Epithelial cell of esophagus (primary cell): Measurements from ENCODE around the gene ATP8B2.
A peak's percentile ranks its signal among the peaks of the same experiment; 100 is the strongest.

Experiments
- DNase-seq: peaks from one replicate; pipeline ENCODE4 v3.0.0; 2010; ENCODE audit warnings: low read depth
- H3K4me3 ChIP-seq: 2 replicates; pipeline ENCODE4 v1.5.1; 2011; ENCODE audit warnings: mild to moderate bottlenecking, low read length, control low read depth
- CTCF ChIP-seq: IDR thresholded peaks from 2 replicates; pipeline ENCODE4 v1.5.1; 2011; ENCODE audit warnings: low read depth, mild to moderate bottlenecking, low read length, control low read depth, inconsistent platforms; ENCODE audit not compliant: insufficient read depth; ENCODE audit errors: missing control alignments

The ATP8B2 gene

GRCh38 chr1:154346276-154346917 lies 21.1 kb downstream of the ATP8B2 start:
- no peak overlapping the region for H3K4me3 ChIP-seq
- no peak for DNase-seq
- no peak for TF ChIP-seq CTCF

- no peak for DNase-seq
- no peak for TF ChIP-seq CTCF
- H3K4me3 ChIP-seq = no peak overlapping the region
Observed at GRCh38 chr1:154347961-154348360, 22.6 kb downstream of the ATP8B2 start.

GRCh38 chr1:154348429-154349076 lies 23.2 kb downstream of the ATP8B2 start:
- DNase-seq = no peak
- no peak overlapping the region for H3K4me3 ChIP-seq
- TF ChIP-seq CTCF = peak; percentile 3

- TF ChIP-seq CTCF = no peak
- DNase-seq = no peak
- no peak overlapping the region for H3K4me3 ChIP-seq
Observed at GRCh38 chr1:154349121-154349520, 23.8 kb downstream of the ATP8B2 start.

GRCh38 chr1:154350383-154350782 lies 25.1 kb downstream of the ATP8B2 start:
- no peak for DNase-seq
- no peak overlapping the region for H3K4me3 ChIP-seq

GRCh38 chr1:154351363-154352068 lies 26.2 kb downstream of the ATP8B2 start:
- DNase-seq = peak; percentile 27
- TF ChIP-seq CTCF = no peak
- H3K4me3 ChIP-seq = no peak overlapping the region

More at GRCh38 chr1:154350383-154350782, 25.1 kb downstream of the ATP8B2 start:
- TF ChIP-seq CTCF = no peak
